Epithelial cell of proximal tubule (primary cell): ENCODE results near the gene POGLUT2. TPM values are rescaled to one million over a fixed set of nuclear protein-coding genes. Genes with fewer than 3 reads are reported as not detected.
A peak's percentile ranks its signal among the peaks of the same experiment; 100 is the strongest.

Experiments
- DNase-seq: peaks from one replicate; pipeline ENCODE4 v3.0.0-alpha.2; 2011; ENCODE audit warnings: low read depth
- H3K4me3 ChIP-seq: 2 replicates; pipeline ENCODE4 v1.5.1; 2011; ENCODE audit warnings: low read depth, mild to moderate bottlenecking, low read length
- CTCF ChIP-seq: conservative IDR thresholded peaks from 2 replicates; pipeline ENCODE4 v1.5.1; 2012; ENCODE audit warnings: low read depth, mild to moderate bottlenecking, low read length
- total RNA-seq: library from RNA; depleted of rRNA; stranded (reverse); fragments of >200 nt; gene quantifications from 2 replicates; pipeline ENCODE4 v1.2.3, GENCODE V29; 2015

Gene POGLUT2
- total RNA-seq, 1 donor from 2014 or later, result 15.4 TPM

- no peak for TF ChIP-seq CTCF
- H3K4me3 ChIP-seq, result peak overlapping the region; percentile 73
- no peak for DNase-seq
These were observed 24.6 kb downstream of the POGLUT2 start for GRCh38 chr13:102774214-102774568.

DNA sequence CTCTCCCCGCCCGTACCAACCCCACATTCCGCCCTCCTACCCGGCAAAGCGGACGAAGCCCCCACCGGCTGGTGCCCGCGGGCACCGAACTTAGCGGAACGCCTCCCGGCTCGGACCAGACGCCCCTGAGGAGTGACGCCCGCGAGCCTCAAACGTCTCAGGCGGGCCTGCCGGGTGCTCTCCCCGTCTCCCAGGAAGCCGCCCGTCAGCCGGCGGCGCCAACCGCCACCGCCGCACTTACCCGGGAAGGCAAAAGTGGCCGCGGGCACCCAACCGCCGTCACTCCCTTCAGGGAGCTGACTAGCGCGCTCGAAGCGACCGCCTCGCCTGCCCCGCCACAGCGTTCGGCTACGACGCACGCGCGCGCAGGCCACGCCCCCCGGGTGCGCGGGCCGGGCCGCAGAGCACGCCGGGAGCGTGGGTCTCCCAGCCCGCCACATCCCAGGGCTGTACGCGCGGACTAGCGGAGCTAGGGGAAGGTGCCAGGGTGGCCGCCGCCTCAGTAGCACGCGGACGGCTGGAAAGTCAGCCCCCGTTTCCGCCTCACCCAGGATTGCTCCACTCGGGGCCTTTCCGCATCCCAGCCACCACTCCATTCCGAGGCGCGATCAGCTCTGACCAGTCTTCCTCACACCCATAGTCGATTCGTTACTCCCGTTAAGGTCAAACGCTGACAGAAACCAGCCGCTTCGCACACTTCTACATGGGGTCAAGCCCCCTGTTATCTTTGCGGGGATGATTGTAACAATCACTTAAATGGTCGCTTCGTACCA, 25.1 kb downstream of the POGLUT2 start, which contains the start of gene TEX30:
TSS of gene TEX30 (minus strand) at position 346 of the 773 bp plus-strand sequence. CDS start 3,760 bp downstream, outside the sequence.
- H3K4me3 ChIP-seq, result peak within 1 kb of the TSS; percentile 73
- DNase-seq, result no peak
- TF ChIP-seq CTCF, result no peak

DNA sequence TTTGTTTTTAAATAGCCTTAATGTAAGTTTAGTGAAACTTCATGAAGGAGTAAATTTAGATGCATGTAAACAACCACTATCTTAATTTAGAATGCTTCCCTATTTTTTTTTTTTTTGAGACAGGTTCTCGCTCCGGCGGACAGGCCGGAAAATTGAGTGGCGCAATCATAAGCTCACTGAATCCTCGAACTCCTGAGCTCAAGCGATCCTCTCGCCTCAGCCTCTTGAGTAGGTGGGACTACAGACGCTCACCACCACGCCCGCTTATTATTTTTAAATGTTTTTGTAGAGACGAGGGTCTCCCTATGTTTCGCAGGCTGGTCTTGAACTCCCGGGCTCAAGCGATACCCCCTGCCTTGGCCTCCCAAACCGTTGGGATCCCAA, 26.7 kb downstream of the POGLUT2 start:
- no peak overlapping the region for H3K4me3 ChIP-seq
- TF ChIP-seq CTCF, result no peak
- DNase-seq, result no peak

DNA sequence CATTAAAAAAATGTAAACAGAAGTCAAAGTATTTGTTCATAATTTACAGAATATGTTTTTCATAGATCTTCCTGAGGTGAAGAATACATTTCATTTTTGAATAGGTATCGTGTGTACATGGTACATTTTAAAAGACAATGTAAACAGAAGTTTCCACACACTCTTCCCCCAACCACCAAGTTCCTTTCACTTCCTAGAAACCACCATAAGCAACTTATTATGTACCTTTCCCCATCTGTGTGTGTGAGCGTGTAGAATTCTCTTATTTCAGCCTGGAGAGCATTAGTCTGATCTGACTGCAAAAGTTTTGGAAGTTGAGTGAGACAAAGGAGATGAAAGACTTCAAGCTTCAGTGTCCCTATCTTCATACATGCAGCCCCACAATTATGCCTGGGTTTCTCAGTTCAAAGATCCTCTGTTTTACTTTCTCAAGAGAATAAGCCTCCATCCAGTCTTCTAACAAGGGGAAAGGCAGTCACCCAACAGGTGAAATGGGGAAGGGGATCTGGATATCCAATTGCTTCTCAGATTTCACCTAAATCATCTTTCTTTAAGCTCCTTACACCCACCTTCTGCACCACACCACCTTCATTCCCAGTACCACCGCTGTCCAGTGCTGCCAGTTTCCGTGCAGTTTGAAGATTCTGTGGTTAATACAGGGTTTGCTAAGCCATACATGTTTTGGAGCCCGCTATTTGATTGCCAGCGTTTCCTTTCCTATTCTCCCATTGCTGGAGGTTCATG, 27.3 kb downstream of the POGLUT2 start:
- no peak overlapping the region for H3K4me3 ChIP-seq
- DNase-seq, result no peak
- no peak for TF ChIP-seq CTCF

DNA sequence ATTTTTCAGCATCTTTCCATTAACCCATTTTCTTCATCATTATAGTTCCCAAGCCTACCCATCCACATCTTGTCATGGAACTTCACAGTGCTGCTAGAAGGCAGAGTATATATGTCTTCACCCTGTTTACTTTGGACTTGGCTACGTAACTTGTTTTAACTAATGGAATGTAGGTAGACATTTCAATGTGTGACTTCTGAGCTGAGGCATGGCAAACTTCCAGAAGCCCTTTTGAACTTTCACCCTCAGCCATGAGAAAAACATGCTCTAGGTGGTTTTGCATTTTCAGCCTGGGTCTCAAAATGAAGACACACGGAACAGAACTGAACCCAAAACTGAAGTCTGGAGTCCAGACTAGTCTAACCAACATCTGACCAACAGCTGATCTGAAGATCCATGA, 28.3 kb downstream of the POGLUT2 start:
- TF ChIP-seq CTCF, result no peak
- no peak for DNase-seq
- no peak overlapping the region for H3K4me3 ChIP-seq

DNA sequence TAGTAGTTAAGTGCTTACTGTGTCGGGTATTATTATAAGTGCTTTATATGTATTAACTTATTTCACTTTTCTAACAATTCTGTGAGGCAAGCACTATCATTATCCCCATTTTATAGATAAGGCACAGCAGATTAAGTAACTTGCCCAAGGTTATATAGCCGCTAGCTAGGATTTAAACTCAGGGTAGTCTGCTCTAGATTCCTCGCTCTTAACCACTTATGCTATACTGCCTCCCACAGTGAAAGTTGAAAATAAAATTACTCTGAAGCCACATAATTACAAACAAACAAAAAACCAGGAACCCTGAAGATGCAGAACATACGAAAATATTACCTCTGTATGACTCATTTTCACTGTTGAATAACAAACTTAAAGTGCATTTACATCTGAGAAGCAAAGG, 29.1 kb downstream of the POGLUT2 start:
- DNase-seq, result no peak
- H3K4me3 ChIP-seq, result no peak overlapping the region
- TF ChIP-seq CTCF, result peak; percentile 17

- H3K4me3 ChIP-seq, result no peak overlapping the region
- no peak for TF ChIP-seq CTCF
- no peak for DNase-seq
These were observed 29.9 kb downstream of the POGLUT2 start for GRCh38 chr13:102768909-102769308.
